CD14-positive monocyte (primary cell): ENCODE measurements around the gene ZNF451. TPM values are rescaled to one million over a fixed set of nuclear protein-coding genes. Genes with fewer than 3 reads are reported as not detected.

Experiments
- DNase-seq, 3 donors: peaks; one replicate each; pipeline ENCODE4 v3.0.0-alpha.2; 2011 to 2022
- H2AFZ ChIP-seq: 2 replicates; pipeline ENCODE4 v1.6.0; 2012; ENCODE audit warnings: mild to moderate bottlenecking, low read depth, low read length, inconsistent platforms; ENCODE audit not compliant: insufficient read depth, poor library complexity, severe bottlenecking
- H3K27ac ChIP-seq, 2 donors: 1 replicate in 1 of 2; 2 replicates in 1 of 2; pipeline ENCODE4 v1.5.1; 2012 to 2013; ENCODE audit warnings: low read length in 2 of 2, control low read depth in 1 of 2, inconsistent platforms in 1 of 2, low read depth in 1 of 2, mild to moderate bottlenecking in 1 of 2
- H3K27me3 ChIP-seq, 2 donors: one replicate each; pipeline versions ENCODE4 v1.6.0 to v1.6.1; 2011 to 2013; ENCODE audit warnings: low read length in 2 of 2; ENCODE audit not compliant: control insufficient read depth in 2 of 2, insufficient read depth in 2 of 2
- H3K36me3 ChIP-seq, 2 donors: replicated peaks in 1 of 2; 1 replicate in 1 of 2; 2 replicates in 1 of 2; pipeline versions ENCODE4 v1.5.1 to v1.6.1; 2012 to 2013; ENCODE audit warnings: low read length in 2 of 2, control low read depth in 1 of 2, inconsistent platforms in 1 of 2, mild to moderate bottlenecking in 1 of 2; ENCODE audit not compliant: insufficient read depth in 2 of 2, control insufficient read depth in 1 of 2
- H3K4me1 ChIP-seq, 2 donors: 1 replicate in 1 of 2; 2 replicates in 1 of 2; pipeline versions ENCODE4 v1.5.1 to v1.6.1; 2012 to 2013; ENCODE audit warnings: low read length in 2 of 2, control low read depth in 1 of 2, inconsistent platforms in 1 of 2, mild to moderate bottlenecking in 1 of 2, moderate library complexity in 1 of 2; ENCODE audit not compliant: insufficient read depth in 2 of 2, control insufficient read depth in 1 of 2
- H3K4me2 ChIP-seq: replicated peaks from 2 replicates; pipeline ENCODE3; 2012; ENCODE audit warnings: low read length, moderate library complexity, mild to moderate bottlenecking; ENCODE audit not compliant: poor library complexity, severe bottlenecking; ENCODE audit errors: extremely low read depth
- H3K4me3 ChIP-seq, 3 experiments: fragments of 200-600 bp in 1 of 3; sonication (generic) in 1 of 3; replicated peaks in 1 of 3; 1 replicate in 2 of 3; 2 replicates in 1 of 3; pipeline ENCODE4 v1.5.1; 2011 to 2013; ENCODE audit warnings: low read length in 3 of 3, mild to moderate bottlenecking in 3 of 3, control low read depth in 2 of 3, low read depth in 2 of 3, inconsistent platforms in 1 of 3, moderate library complexity in 1 of 3
- H3K79me2 ChIP-seq: 2 replicates; pipeline ENCODE4 v1.6.0; 2012; ENCODE audit warnings: mild to moderate bottlenecking, control low read depth, inconsistent platforms, low read length, moderate library complexity; ENCODE audit not compliant: insufficient read depth
- H3K9ac ChIP-seq: 2 replicates; pipeline ENCODE4 v1.6.0; 2017; ENCODE audit warnings: low read length, mild to moderate bottlenecking; ENCODE audit not compliant: insufficient read depth, poor library complexity, severe bottlenecking
- H3K9me3 ChIP-seq, 2 donors: replicated peaks in 1 of 2; 1 replicate in 1 of 2; 2 replicates in 1 of 2; pipeline versions ENCODE4 v1.5.1 to v1.6.1; 2012 to 2013; ENCODE audit warnings: low read length in 2 of 2, control low read depth in 1 of 2; ENCODE audit not compliant: control insufficient read depth in 1 of 2, insufficient read depth in 1 of 2
- H4K20me1 ChIP-seq: 2 replicates; pipeline ENCODE4 v1.6.0; 2012; ENCODE audit warnings: mild to moderate bottlenecking, low read length, control low read depth, moderate library complexity; ENCODE audit not compliant: insufficient read depth
- H3K27ac Mint-ChIP-seq, 7 donors: one replicate each; pipeline ENCODE4 v1.8.0; 2020; ENCODE audit warnings: mild to moderate bottlenecking in 7 of 7, mixed read lengths in 7 of 7, moderate library complexity in 6 of 7, inconsistent platforms in 2 of 7
- H3K27me3 Mint-ChIP-seq, 3 donors: one replicate each; pipeline ENCODE4 v1.8.0; 2021 to 2022; ENCODE audit warnings: low read depth in 3 of 3, mild to moderate bottlenecking in 3 of 3, mixed read lengths in 3 of 3, moderate library complexity in 3 of 3, inconsistent platforms in 1 of 3
- H3K36me3 Mint-ChIP-seq, 2 donors: one replicate each; pipeline ENCODE4 v1.8.0; 2020; ENCODE audit warnings: mixed read lengths in 2 of 2, inconsistent platforms in 1 of 2, mild to moderate bottlenecking in 1 of 2
- H3K4me1 Mint-ChIP-seq: one replicate; pipeline ENCODE4 v1.8.0; 2020; ENCODE audit warnings: mild to moderate bottlenecking, mixed read lengths
- H3K4me3 Mint-ChIP-seq, 2 donors: one replicate each; pipeline ENCODE4 v1.8.0; 2020; ENCODE audit warnings: mild to moderate bottlenecking in 2 of 2, mixed read lengths in 2 of 2, moderate library complexity in 1 of 2
- H3K9me3 Mint-ChIP-seq, 7 donors: one replicate each; pipeline ENCODE4 v1.8.0; 2020 to 2022; ENCODE audit warnings: mixed read lengths in 7 of 7, mild to moderate bottlenecking in 6 of 7, moderate library complexity in 6 of 7, inconsistent platforms in 2 of 7
- CTCF ChIP-seq: fragments of 200-600 bp; IDR thresholded peaks from one replicate; pipeline ENCODE4 v1.8.0; 2022; ENCODE audit warnings: antibody characterized with exemption, mild to moderate bottlenecking
- WGBS: methylation state at CpG from one replicate; pipeline ENCODE4 v1.1.5; 2013; ENCODE audit warnings: missing lambda C conversion rate; ENCODE audit not compliant: insufficient coverage; 5-methylcytosine and 5-hydroxymethylcytosine counted together
- intact Hi-C, 2 donors: fragments of 100-400 bp; cut with micrococcal nuclease; formaldehyde crosslinking; loops; one replicate each; pipeline versions ENCODE4 v1.15.0 to v1.15.1; 2023
- polyA plus RNA-seq, 3 donors: library from polyadenylated mRNA; depleted of rRNA in 1 of 3; unstranded in 2 of 3; stranded (reverse) in 1 of 3; fragments of 300-500 nt in 2 of 3; fragments of >200 nt in 1 of 3; fragmentation: Illumina TruSeq in 2 of 3; gene quantifications; 1 replicate in 2 of 3; 2 replicates in 1 of 3; pipeline ENCODE4 v1.2.3, GENCODE V29; 2012 to 2021

Gene ZNF451
- polyA plus RNA-seq, 3 donors, result 7.9 to 22.0 (median 19.1) TPM

GRCh38 chr6:57147401-57147800 lies 57.4 kb downstream of the ZNF451 start:
- Histone ChIP-seq H3K9ac (no peak overlapping the region), H3K79me2 (no peaks in the 10 kb centered on the region), H3K4me2 (no peak overlapping the region), H3K27ac (no peak overlapping the region), H4K20me1 (no peaks in the 10 kb centered on the region), H3K36me3 (peaks cover 46 to 65% of the 10 kb centered on the region in 2 donors), H3K9me3 (no peaks in the 10 kb centered on the region), H3K4me3 (no peak overlapping the region), H2AFZ (no peak overlapping the region), H3K4me1 (no peaks in the 10 kb centered on the region), H3K27me3 (no peaks in the 10 kb centered on the region)
- Mint-ChIP-seq H3K9me3 (no peaks in the 10 kb centered on the region), H3K4me3 (no peak overlapping the region), H3K27me3 (no peaks in the 10 kb centered on the region), H3K4me1 (no peaks in the 10 kb centered on the region), H3K27ac (no peak overlapping the region), H3K36me3 (peaks cover 57 to 62% of the 10 kb centered on the region in 2 donors)
- intact Hi-C loops, result no loop called here
- DNase-seq, result no peak
- no peak for TF ChIP-seq CTCF
- 92% methylated on average over 1 of the region's 5 CpGs for WGBS

- H3K9me3 Mint-ChIP-seq, result no peaks in the 10 kb centered on the region
- H2AFZ ChIP-seq, result no peak overlapping the region
- H3K9me3 ChIP-seq, result no peaks in the 10 kb centered on the region
- H3K4me1 Mint-ChIP-seq, result no peaks in the 10 kb centered on the region
- no peaks in the 10 kb centered on the region for H3K4me1 ChIP-seq
- intact Hi-C loops, result no loop called here
- no peaks in the 10 kb centered on the region for H4K20me1 ChIP-seq
- no peak overlapping the region for H3K4me2 ChIP-seq
- H3K4me3 Mint-ChIP-seq, result no peak overlapping the region
- H3K27me3 ChIP-seq, result no peaks in the 10 kb centered on the region
- H3K27ac ChIP-seq, result no peak overlapping the region
- H3K36me3 Mint-ChIP-seq, result peaks cover 58 to 65% of the 10 kb centered on the region in 2 donors
- no peak for DNase-seq
- no peak overlapping the region for H3K9ac ChIP-seq
- H3K4me3 ChIP-seq, result no peak overlapping the region
- no peaks in the 10 kb centered on the region for H3K27me3 Mint-ChIP-seq
- H3K36me3 ChIP-seq, result peaks cover 51 to 67% of the 10 kb centered on the region in 2 donors
- H3K79me2 ChIP-seq, result no peaks in the 10 kb centered on the region
- TF ChIP-seq CTCF, result no peak
- 100% methylated on average over 2 of the region's 7 CpGs for WGBS
- no peak overlapping the region for H3K27ac Mint-ChIP-seq
Observed at GRCh38 chr6:57147955-57148858, 58.2 kb downstream of the ZNF451 start.
